Muscle layer of colon (tissue), 2 donors: ENCODE data around the gene CORO1C.

Experiments
- H3K27ac ChIP-seq: one replicate; pipeline ENCODE4 v1.7.0; 2013; ENCODE audit warnings: low read depth, mild to moderate bottlenecking, low read length, moderate library complexity
- H3K27me3 ChIP-seq, 2 donors: one replicate each; pipeline ENCODE4 v1.7.0; 2013; ENCODE audit warnings: low read length in 2 of 2, mild to moderate bottlenecking in 2 of 2; ENCODE audit not compliant: insufficient read depth in 2 of 2, control insufficient read depth in 1 of 2
- H3K36me3 ChIP-seq: one replicate; pipeline ENCODE4 v1.7.0; 2013; ENCODE audit warnings: mild to moderate bottlenecking, low read length; ENCODE audit not compliant: insufficient read depth
- H3K4me1 ChIP-seq: one replicate; pipeline ENCODE4 v1.7.0; 2013; ENCODE audit warnings: mild to moderate bottlenecking, low read length; ENCODE audit not compliant: insufficient read depth
- H3K4me3 ChIP-seq, 2 donors: one replicate each; pipeline ENCODE4 v1.7.0; 2013; ENCODE audit warnings: low read length in 2 of 2, low read depth in 1 of 2, mild to moderate bottlenecking in 1 of 2, moderate library complexity in 1 of 2
- H3K9ac ChIP-seq: one replicate; pipeline ENCODE4 v1.7.0; 2013; ENCODE audit warnings: low read length
- H3K9me3 ChIP-seq: one replicate; pipeline ENCODE4 v1.7.0; 2013; ENCODE audit warnings: mild to moderate bottlenecking, low read length
- donor health status: abdominal sarcoma.
- donor health status: Adenocarcinoma of cecum.

Gene CORO1C

DNA sequence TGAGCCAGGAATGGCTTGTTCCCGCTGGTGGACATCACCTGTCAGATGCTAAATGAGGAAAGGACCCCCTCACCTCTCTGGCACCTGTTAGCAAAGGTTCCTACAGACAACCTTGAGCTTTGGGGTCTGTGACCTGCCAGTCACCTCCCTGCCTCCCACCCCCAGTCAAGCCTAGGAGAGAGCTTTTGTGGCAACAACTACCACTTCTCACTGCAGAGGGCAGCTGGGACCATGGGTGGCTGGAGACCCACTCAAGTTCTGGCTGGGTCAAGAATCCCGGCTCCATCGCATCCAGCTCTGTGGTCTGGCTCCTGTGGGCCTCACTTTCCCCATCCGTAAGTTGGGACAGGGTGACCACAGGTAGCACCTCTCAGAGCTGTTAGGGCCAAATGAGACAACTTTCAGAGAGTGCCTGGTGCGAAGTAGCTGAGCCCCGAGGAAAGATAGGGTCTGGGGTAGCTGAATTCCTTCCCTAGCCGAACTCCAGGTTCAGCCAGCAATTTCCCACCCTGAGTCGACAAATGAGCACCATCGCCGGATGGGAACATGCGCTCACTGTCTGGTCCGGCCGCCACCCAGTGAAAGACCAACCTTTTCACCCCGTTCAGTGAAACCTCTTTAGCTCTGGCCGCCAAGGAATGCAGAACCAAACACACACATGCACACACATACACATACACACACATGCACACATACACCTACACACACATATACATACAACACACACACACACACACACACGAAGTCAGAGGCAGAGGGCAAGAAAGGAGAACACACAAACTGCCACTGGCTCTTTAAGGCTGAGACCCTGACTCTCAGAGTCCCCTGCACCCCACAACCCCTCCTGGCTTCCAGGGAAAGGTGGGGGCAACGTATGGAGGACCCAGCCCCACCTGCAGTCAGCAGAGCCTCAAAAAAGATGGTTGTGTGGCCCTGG lies 135.3 kb downstream of the CORO1C start:
- H3K9ac ChIP-seq = no peak overlapping the region
- H3K4me1 ChIP-seq = no peaks in the 10 kb centered on the region
- H3K27me3 ChIP-seq = peaks cover 0 to 3% of the 10 kb centered on the region in 2 donors
- no peaks in the 10 kb centered on the region for H3K9me3 ChIP-seq
- no peak overlapping the region for H3K4me3 ChIP-seq
- H3K27ac ChIP-seq = no peak overlapping the region
- H3K36me3 ChIP-seq = no peaks in the 10 kb centered on the region
